ENCODE measurements around the gene ERICH6B.

- TF ChIP-seq EP300 (IDR thresholded peaks at IDR 0.05) (no peak), CTCF (IDR thresholded peaks at IDR 0.05) (no peak), POLR2A (IDR thresholded peaks at IDR 0.05) (no peak)
These were observed 20.8 kb downstream of the ERICH6B start for GRCh38 chr13:45594764-45595163.

Measured in gastroesophageal sphincter (tissue), 3 donors.